ENCODE results near the gene TNF. TPM values are rescaled to one million over a fixed set of nuclear protein-coding genes. Genes with fewer than 3 reads are reported as not detected.

Gene TNF
- polyA plus RNA-seq, 1 donor (not counting 4 experiments of a cell fraction or from before 2014, with no cell fraction given), result 2.3 TPM

DNA sequence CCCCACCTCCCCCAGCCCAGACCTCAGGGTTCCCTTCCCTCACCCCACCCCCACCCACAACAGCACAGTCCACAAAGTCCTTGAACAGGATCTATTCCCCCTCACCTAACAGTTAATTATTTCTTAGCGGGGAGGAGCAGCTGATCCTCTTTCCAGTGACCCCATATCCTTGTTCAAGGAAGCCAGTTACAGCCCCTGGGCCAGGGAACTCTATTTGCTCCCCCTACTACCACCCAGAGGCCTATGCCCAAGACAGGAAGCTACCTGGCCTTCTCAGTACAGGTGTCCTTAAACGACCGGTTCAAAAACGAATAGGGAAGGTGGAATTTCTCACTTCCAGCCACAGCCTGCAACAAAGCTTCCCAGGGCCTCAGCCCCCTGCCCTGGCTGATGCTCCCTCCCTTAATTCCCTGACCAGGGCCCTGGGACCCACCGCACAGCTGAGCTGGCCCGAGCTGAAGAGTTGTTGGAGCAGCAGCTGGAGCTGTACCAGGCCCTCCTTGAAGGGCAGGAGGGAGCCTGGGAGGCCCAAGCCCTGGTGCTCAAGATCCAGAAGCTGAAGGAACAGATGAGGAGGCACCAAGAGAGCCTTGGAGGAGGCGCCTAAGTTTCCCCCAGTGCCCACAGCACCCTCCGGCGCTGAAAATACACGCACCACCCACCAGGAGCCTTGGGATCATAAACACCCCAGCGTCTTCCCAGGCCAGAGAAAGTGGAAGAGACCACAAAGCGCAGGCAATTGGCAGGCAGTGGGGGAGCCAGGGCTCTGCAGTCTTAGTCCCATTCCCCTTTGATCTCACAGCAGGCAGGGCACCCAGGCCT lies 45.8 kb upstream of the TNF start:
- no peaks in the 10 kb centered on the region for H3K9me1 ChIP-seq (ENCODE audit: control insufficient read depth, extremely low read depth, insufficient read depth, low read length)
- no peak for TF ChIP-seq EZH2 (IDR thresholded peaks at IDR 0.05; ENCODE audit: low read length)
- TF ChIP-seq, protein P1, sequence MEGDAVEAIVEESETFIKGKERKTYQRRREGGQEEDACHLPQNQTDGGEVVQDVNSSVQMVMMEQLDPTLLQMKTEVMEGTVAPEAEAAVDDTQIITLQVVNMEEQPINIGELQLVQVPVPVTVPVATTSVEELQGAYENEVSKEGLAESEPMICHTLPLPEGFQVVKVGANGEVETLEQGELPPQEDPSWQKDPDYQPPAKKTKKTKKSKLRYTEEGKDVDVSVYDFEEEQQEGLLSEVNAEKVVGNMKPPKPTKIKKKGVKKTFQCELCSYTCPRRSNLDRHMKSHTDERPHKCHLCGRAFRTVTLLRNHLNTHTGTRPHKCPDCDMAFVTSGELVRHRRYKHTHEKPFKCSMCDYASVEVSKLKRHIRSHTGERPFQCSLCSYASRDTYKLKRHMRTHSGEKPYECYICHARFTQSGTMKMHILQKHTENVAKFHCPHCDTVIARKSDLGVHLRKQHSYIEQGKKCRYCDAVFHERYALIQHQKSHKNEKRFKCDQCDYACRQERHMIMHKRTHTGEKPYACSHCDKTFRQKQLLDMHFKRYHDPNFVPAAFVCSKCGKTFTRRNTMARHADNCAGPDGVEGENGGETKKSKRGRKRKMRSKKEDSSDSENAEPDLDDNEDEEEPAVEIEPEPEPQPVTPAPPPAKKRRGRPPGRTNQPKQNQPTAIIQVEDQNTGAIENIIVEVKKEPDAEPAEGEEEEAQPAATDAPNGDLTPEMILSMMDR (optimal IDR thresholded peaks at IDR 0.05 in 1 of 3, IDR thresholded peaks at IDR 0.05 in 1 of 3, conservative IDR thresholded peaks at IDR 0.05 in 1 of 3; ENCODE audit: extremely low read depth in 1 of 3, insufficient read depth in 2 of 3, low read length in 3 of 3), result no peak
- no peak overlapping the region for H3K27ac ChIP-seq (ENCODE audit: control insufficient read depth, insufficient read depth, low read length)
- FAIRE-seq, result no peak
- H4K20me1 ChIP-seq (ENCODE audit: control insufficient read depth, extremely low read depth, insufficient read depth, low read length), result peaks cover 14% of the 10 kb centered on the region
- no peak overlapping the region for H2AFZ ChIP-seq (ENCODE audit: control insufficient read depth, low read length)
- H3K9ac ChIP-seq (ENCODE audit: control insufficient read depth, extremely low read depth, insufficient read depth, low read length), result no peak overlapping the region
- peaks cover 7% of the 10 kb centered on the region for H3K4me1 ChIP-seq (ENCODE audit: control insufficient read depth, extremely low read depth, insufficient read depth, low read length)
- H3K36me3 ChIP-seq (ENCODE audit: control insufficient read depth in 2 of 2, extremely low read depth in 1 of 2, insufficient read depth in 2 of 2, low read length in 2 of 2), result peaks cover 29 to 34% of the 10 kb centered on the region in 2 experiments
- no peak for DNase-seq (ENCODE audit: low read depth, low spot score)
- no peak overlapping the region for H3K4me3 ChIP-seq (ENCODE audit: control insufficient read depth in 2 of 3, extremely low read depth in 1 of 3, insufficient read depth in 2 of 3, low read depth in 1 of 3, low read length in 3 of 3)
- no peak overlapping the region for H3K4me2 ChIP-seq (ENCODE audit: control insufficient read depth, extremely low read depth, insufficient read depth, low read depth, low read length)
- H3K9me3 ChIP-seq (ENCODE audit: control insufficient read depth, low read depth, low read length), result no peaks in the 10 kb centered on the region
- peaks cover 10% of the 10 kb centered on the region for H3K79me2 ChIP-seq (ENCODE audit: control insufficient read depth, insufficient read depth, low read length)
- dilution Hi-C loops (cut with MboI; ENCODE audit: extremely low pct_ligation_motif_present, low sequenced_read_pairs), result no loop called here
- H3K27me3 ChIP-seq (ENCODE audit: control insufficient read depth, extremely low read depth, insufficient read depth, low read length), result no peaks in the 10 kb centered on the region

DNA sequence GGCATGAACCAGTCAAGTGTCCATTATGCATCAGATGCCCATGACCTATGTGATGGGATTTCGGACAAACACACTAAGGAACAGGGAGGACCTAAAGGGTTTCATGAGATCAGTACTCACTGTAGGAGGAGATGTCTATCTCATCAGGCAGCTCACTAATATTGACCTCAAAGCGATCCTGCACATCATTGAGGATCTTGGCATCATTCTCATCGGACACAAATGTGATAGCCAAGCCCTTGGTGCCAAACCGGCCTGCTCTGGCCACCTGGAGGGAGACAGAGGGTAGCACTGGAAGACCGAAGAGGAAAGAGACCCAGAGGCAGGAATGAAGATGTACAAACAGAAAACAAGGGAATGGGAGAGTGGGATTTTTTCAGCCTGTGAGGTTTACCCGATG lies 44.7 kb upstream of the TNF start:
- H2AFZ ChIP-seq (ENCODE audit: control insufficient read depth, low read length), result no peak overlapping the region
- H3K79me2 ChIP-seq (ENCODE audit: control insufficient read depth, insufficient read depth, low read length), result peaks cover 20% of the 10 kb centered on the region
- no peak overlapping the region for H3K4me3 ChIP-seq (ENCODE audit: control insufficient read depth in 2 of 3, extremely low read depth in 1 of 3, insufficient read depth in 2 of 3, low read depth in 1 of 3, low read length in 3 of 3)
- no peaks in the 10 kb centered on the region for H3K9me3 ChIP-seq (ENCODE audit: control insufficient read depth, low read depth, low read length)
- no peak for TF ChIP-seq EZH2 (IDR thresholded peaks at IDR 0.05; ENCODE audit: low read length)
- TF ChIP-seq, protein P1 (optimal IDR thresholded peaks at IDR 0.05 in 1 of 3, IDR thresholded peaks at IDR 0.05 in 1 of 3, conservative IDR thresholded peaks at IDR 0.05 in 1 of 3; ENCODE audit: extremely low read depth in 1 of 3, insufficient read depth in 2 of 3, low read length in 3 of 3), result no peak
- peaks cover 6% of the 10 kb centered on the region for H3K4me1 ChIP-seq (ENCODE audit: control insufficient read depth, extremely low read depth, insufficient read depth, low read length)
- no peak overlapping the region for H3K27ac ChIP-seq (ENCODE audit: control insufficient read depth, insufficient read depth, low read length)
- DNase-seq (ENCODE audit: low read depth, low spot score) (no peak), FAIRE-seq (no peak)
- H3K4me2 ChIP-seq (ENCODE audit: control insufficient read depth, extremely low read depth, insufficient read depth, low read depth, low read length), result no peak overlapping the region
- dilution Hi-C loops (cut with MboI; ENCODE audit: extremely low pct_ligation_motif_present, low sequenced_read_pairs), result no loop called here
- H4K20me1 ChIP-seq (ENCODE audit: control insufficient read depth, extremely low read depth, insufficient read depth, low read length), result peaks cover 21% of the 10 kb centered on the region
- no peaks in the 10 kb centered on the region for H3K27me3 ChIP-seq (ENCODE audit: control insufficient read depth, extremely low read depth, insufficient read depth, low read length)
- peaks cover 41 to 44% of the 10 kb centered on the region in 2 experiments for H3K36me3 ChIP-seq (ENCODE audit: control insufficient read depth in 2 of 2, extremely low read depth in 1 of 2, insufficient read depth in 2 of 2, low read length in 2 of 2)
- no peak overlapping the region for H3K9ac ChIP-seq (ENCODE audit: control insufficient read depth, extremely low read depth, insufficient read depth, low read length)
- H3K9me1 ChIP-seq (ENCODE audit: control insufficient read depth, extremely low read depth, insufficient read depth, low read length), result no peaks in the 10 kb centered on the region
